HUES64 (cell line): Measurements from ENCODE around the gene NFIB.
A peak's percentile ranks its signal among the peaks of the same experiment; 100 is the strongest.

Experiments used
- H3K27ac ChIP-seq: 2 replicates; pipeline ENCODE4 v1.7.0; 2013; ENCODE audit warnings: low read depth, low read length, inconsistent platforms
- H3K27me3 ChIP-seq: 2 replicates; pipeline ENCODE4 v1.6.1; 2013; ENCODE audit warnings: mild to moderate bottlenecking, low read length; ENCODE audit not compliant: insufficient read depth
- H3K36me3 ChIP-seq: 2 replicates; pipeline ENCODE4 v1.6.1; 2013; ENCODE audit warnings: mild to moderate bottlenecking, low read length; ENCODE audit not compliant: insufficient read depth
- H3K4me1 ChIP-seq: 2 replicates; pipeline ENCODE4 v1.6.1; 2013; ENCODE audit warnings: mild to moderate bottlenecking, low read length, moderate library complexity; ENCODE audit not compliant: insufficient read depth
- H3K4me3 ChIP-seq: 2 replicates; pipeline ENCODE4 v1.5.1; 2013; ENCODE audit warnings: mild to moderate bottlenecking, low read length, moderate library complexity
- H3K9ac ChIP-seq: 2 replicates; pipeline ENCODE4 v1.6.1; 2013; ENCODE audit warnings: mild to moderate bottlenecking, low read depth, low read length
- H3K9me3 ChIP-seq: 2 replicates; pipeline ENCODE4 v1.6.1; 2013; ENCODE audit warnings: low read depth, low read length; ENCODE audit not compliant: insufficient read depth
- WGBS: fragments of 150-250, 120-280 bp; methylation state at CpG from one replicate; pipeline ENCODE4 v1.1.7; 2013; ENCODE audit warnings: missing lambda C conversion rate; 5-methylcytosine and 5-hydroxymethylcytosine counted together

NFIB gene

DNA sequence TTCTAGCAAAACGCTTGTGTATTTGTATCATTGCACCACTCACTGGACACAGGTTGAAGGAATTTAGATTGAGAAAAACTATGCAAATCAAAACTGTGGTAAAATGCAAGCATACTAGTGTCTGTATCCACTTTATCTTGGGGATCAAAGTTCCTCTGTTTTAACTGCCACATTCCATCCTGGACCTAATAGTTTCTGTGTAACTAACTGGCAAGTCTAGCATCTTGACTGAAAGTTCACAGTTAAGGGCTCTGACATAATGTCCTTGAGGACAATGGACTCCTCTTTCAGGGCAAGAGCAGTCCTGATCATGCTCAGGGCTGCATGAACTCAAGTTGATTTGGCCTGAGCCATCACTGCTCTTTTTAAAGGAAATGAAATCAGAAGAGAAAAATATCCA lies 30.7 kb downstream of the NFIB start:
- H3K9ac ChIP-seq, result no peak overlapping the region
- H3K9me3 ChIP-seq, result no peaks in the 10 kb centered on the region
- no peaks in the 10 kb centered on the region for H3K36me3 ChIP-seq
- H3K27me3 ChIP-seq, result no peaks in the 10 kb centered on the region
- H3K4me3 ChIP-seq, result no peak overlapping the region
- no peaks in the 10 kb centered on the region for H3K4me1 ChIP-seq
- H3K27ac ChIP-seq, result no peak overlapping the region
- 91% methylated on average over 1 of the region's 1 CpG for WGBS

DNA sequence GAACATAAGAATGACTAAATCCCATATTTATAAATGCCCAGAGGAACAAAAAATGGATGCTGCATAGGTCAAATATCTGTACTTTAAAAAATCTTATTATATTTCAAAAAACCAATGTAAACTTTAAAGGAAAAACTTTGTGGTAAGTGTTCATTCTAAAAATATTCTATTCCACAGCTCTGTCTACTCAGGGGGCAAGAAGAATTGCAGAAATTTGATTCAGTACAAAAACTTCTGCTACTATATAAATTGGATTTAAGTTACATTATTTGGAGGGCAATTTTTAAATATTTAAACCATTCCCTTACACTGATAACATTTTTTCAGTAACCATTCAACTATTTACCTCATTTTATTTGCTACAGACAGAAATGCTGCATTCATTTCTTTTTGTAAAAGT lies 32.1 kb downstream of the NFIB start:
- no peaks in the 10 kb centered on the region for H3K36me3 ChIP-seq
- H3K9me3 ChIP-seq, result no peaks in the 10 kb centered on the region
- H3K27ac ChIP-seq, result no peak overlapping the region
- no peak overlapping the region for H3K9ac ChIP-seq
- H3K4me1 ChIP-seq, result peaks cover 5% of the 10 kb centered on the region; the same call in 1 of the 2 replicates
- H3K27me3 ChIP-seq, result no peaks in the 10 kb centered on the region
- H3K4me3 ChIP-seq, result no peak overlapping the region

DNA sequence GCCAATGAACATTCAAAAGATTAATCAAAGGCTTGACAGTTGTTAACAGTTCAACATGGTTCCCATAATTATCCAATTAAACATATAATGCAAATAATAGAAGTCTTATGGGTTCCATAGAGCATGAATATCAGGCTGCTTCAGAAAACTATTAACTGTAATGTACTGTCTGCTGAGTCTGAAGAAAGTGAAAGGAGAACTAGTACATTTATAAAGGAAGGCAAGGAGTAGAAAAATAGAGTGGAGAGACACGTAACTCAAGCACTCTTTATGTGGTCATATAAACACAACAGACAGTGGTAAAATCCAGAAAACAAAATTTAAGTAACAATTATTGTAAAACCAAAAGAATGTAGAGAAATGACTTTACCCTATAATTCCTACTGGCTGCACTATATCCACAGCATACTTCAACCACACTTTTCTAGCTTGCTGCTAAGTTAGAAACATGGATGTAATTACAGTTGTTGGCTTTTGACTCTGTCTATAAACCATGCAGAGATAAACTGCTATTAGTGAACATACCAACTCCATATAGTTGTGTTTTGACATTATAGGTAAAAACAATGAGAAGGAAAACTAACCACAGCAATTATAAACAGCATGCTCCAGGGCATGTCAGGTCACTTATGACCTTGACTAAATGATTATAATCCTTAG lies 32.7 kb downstream of the NFIB start:
- peaks cover 12% of the 10 kb centered on the region for H3K4me1 ChIP-seq
- no peak overlapping the region for H3K9ac ChIP-seq
- no peaks in the 10 kb centered on the region for H3K36me3 ChIP-seq
- H3K9me3 ChIP-seq, result no peaks in the 10 kb centered on the region
- no peak overlapping the region for H3K4me3 ChIP-seq
- no peaks in the 10 kb centered on the region for H3K27me3 ChIP-seq
- H3K27ac ChIP-seq, result no peak overlapping the region
- WGBS, result no CpG with 5 or more reads among the region's 1 CpG

DNA sequence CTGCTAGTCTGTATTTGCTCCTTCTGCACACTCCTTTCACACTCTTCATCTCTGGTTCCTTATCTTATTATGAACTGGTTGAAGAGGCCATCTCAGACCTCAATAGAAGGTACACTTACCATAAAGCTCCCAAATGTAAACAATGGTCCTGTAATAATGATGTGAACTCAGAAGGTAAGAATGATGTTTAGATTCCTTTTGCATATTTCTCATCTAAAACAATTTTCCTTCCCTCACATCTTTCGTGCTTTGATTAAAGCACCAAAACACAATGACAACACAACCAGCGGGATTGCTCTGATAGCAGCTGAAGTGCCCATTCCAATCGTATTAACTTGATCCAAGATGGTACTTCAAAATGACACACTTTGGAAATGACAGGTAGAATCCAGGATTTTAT lies 34.3 kb downstream of the NFIB start:
- Histone ChIP-seq H3K27ac (no peak overlapping the region), H3K9me3 (no peaks in the 10 kb centered on the region), H3K36me3 (no peaks in the 10 kb centered on the region), H3K9ac (no peak overlapping the region), H3K27me3 (no peaks in the 10 kb centered on the region), H3K4me1 (peaks cover 28% of the 10 kb centered on the region), H3K4me3 (no peak overlapping the region)
- 97% methylated on average over 3 of the region's 3 CpGs for WGBS

DNA sequence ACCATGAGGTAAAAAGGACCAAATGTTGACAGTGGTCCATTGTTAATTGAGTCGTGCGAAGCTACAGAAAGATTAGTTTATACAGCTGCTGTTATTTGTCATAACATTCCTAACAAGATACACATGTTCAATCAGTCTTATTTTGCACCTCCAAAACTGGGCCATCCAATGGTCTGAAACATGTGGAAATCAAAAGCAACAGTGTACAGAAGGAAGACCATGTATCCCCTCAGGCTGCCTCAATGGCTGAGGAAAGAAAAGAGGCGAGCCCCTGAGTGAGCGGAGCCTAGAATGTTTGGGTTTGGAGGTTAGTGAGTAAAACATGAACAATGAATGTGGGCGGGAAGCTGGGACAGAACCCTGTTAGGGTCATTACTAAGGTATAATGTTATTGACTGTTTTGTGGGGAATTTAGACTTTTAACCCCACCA lies 35.6 kb downstream of the NFIB start:
- 91% methylated on average over 5 of the region's 5 CpGs for WGBS
- H3K9ac ChIP-seq, result no peak overlapping the region
- H3K27me3 ChIP-seq, result no peaks in the 10 kb centered on the region
- no peaks in the 10 kb centered on the region for H3K36me3 ChIP-seq
- peaks cover 40% of the 10 kb centered on the region for H3K4me1 ChIP-seq
- H3K4me3 ChIP-seq, result no peak overlapping the region
- no peak overlapping the region for H3K27ac ChIP-seq
- H3K9me3 ChIP-seq, result no peaks in the 10 kb centered on the region

DNA sequence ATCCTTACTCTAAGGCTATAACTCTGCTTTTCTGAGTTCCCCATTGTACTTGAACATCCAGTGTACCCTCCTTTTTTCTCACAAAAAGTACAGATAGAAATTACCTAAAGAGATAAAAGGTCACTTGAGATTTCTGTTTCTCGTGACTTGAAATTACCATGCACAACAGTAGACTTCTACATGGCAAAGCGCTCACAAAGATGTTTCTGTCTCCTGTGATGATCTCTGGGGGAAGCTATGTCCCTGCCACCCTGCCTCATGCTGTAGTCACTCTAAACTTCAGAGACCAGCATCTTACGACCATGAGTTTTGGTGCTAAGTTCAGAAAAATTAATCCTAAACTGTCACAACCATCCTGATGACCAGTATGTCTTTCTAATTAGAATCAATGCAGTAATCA lies 36.2 kb downstream of the NFIB start:
- H3K27me3 ChIP-seq, result no peaks in the 10 kb centered on the region
- H3K4me3 ChIP-seq, result no peak overlapping the region
- H3K4me1 ChIP-seq, result peaks cover 45% of the 10 kb centered on the region
- no peaks in the 10 kb centered on the region for H3K9me3 ChIP-seq
- no peak overlapping the region for H3K9ac ChIP-seq
- no peak overlapping the region for H3K27ac ChIP-seq
- 94% methylated on average over 3 of the region's 3 CpGs for WGBS
- H3K36me3 ChIP-seq, result no peaks in the 10 kb centered on the region

DNA sequence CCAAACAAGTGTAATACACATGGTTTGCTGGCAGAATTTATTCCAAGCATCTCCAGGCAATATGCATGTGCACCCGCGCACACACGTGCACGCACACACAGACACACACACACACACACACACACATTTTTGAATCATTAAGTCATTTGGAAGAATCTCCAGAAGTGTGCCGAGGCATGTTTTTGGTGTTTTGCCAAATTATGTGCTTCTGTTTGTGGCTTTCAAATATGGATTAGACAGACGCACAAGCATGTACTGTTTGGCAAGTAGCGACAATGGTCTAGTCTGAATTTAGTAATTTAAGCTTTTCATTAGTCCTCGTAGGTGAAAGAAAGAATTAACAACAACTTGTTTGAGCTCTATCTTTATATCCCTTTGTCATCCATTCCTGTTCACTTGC lies 36.7 kb downstream of the NFIB start:
- H3K9me3 ChIP-seq, result no peaks in the 10 kb centered on the region
- H3K4me1 ChIP-seq, result peaks cover 50% of the 10 kb centered on the region
- no peaks in the 10 kb centered on the region for H3K27me3 ChIP-seq
- no peak overlapping the region for H3K27ac ChIP-seq
- WGBS, result 97% methylated on average over 8 of the region's 8 CpGs
- H3K9ac ChIP-seq, result no peak overlapping the region
- no peaks in the 10 kb centered on the region for H3K36me3 ChIP-seq
- no peak overlapping the region for H3K4me3 ChIP-seq

DNA sequence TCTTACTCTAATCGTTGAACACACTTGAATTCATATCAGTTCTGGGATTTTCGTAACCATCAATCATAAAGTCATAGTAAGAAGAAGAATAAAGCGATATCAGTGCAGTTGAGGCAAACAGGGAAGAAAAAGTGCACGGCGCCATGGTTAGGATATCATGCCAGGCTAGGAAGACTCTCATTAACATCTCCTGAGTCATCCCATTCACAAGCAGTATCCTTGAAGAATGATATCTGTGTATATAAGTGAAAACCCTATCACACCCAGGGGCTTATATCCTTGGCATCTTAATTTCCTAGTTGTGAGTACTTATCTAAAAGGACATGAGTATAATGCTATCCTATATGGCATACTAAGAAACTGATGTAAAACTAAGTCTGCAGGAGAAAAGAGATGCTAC lies 38.6 kb downstream of the NFIB start:
- Histone ChIP-seq H3K9ac (peak overlapping the region; percentile 45; the same call in 1 of the 2 replicates), H3K27ac (peak overlapping the region; percentile 95), H3K4me3 (no peak overlapping the region), H3K9me3 (no peaks in the 10 kb centered on the region), H3K4me1 (peaks cover 66% of the 10 kb centered on the region), H3K27me3 (no peaks in the 10 kb centered on the region), H3K36me3 (no peaks in the 10 kb centered on the region)
- WGBS, result 90% methylated on average over 5 of the region's 5 CpGs

DNA sequence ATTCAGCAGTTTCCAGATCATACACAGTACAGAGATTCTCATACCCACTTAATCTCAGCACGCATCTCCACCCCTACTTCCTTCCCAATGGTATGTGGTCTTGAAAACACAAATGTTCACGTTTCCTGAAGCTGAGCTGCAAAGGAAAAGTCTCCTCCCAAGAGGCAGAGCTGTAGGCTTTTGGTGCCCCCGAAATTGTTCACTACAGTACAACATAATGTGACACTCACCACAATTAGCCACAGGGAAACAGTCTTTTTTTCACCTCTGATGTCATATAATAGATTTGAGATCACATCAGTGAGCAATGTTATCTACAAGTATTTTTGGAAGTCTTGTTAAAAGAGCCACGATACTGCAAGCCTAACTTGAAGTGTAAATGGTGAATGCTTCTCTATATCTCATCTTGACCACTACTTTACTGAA lies 40.2 kb downstream of the NFIB start:
- Histone ChIP-seq H3K36me3 (no peaks in the 10 kb centered on the region), H3K4me1 (peaks cover 66% of the 10 kb centered on the region), H3K9me3 (no peaks in the 10 kb centered on the region), H3K4me3 (peak overlapping the region; percentile 28), H3K27me3 (no peaks in the 10 kb centered on the region), H3K9ac (peak overlapping the region; percentile 45), H3K27ac (peak overlapping the region; percentile 95)
- WGBS, result 37% methylated on average over 4 of the region's 4 CpGs

DNA sequence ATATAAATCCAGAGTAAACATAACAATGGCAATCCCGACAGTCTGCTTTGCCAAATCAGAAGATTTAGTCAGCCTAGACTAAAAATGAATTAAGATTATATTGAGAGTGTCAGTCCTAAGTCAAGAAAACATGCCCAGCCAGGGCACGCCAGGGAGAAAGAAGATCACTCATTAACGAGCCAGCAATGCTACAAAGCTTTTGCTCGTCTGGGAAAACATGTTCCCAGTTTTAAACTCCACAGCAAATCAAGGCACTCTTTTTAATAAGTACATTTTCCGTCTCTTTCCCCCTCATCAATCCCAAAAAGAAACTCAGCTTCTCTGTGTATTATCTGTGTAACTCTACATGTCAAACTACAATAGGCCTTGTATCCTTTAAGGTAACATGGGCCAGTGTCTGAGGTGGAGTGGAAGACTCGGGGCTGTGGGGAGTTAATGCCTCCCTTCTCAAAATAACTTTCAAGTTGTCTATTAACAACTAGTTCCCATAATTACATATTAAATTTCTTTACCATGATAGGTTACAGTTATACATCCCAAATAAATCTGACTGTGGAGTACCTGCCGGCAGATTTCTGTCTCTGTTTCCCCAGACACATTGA lies 40.9 kb downstream of the NFIB start:
- peak overlapping the region; percentile 19; the same call in 1 of the 2 replicates for H3K9ac ChIP-seq
- no peak overlapping the region for H3K4me3 ChIP-seq
- peaks cover 66% of the 10 kb centered on the region for H3K4me1 ChIP-seq
- no peaks in the 10 kb centered on the region for H3K9me3 ChIP-seq
- H3K36me3 ChIP-seq, result no peaks in the 10 kb centered on the region
- H3K27ac ChIP-seq, result peak overlapping the region; percentile 95; the same call in 1 of the 2 replicates
- no peaks in the 10 kb centered on the region for H3K27me3 ChIP-seq
- 60% methylated on average over 6 of the region's 7 CpGs for WGBS

DNA sequence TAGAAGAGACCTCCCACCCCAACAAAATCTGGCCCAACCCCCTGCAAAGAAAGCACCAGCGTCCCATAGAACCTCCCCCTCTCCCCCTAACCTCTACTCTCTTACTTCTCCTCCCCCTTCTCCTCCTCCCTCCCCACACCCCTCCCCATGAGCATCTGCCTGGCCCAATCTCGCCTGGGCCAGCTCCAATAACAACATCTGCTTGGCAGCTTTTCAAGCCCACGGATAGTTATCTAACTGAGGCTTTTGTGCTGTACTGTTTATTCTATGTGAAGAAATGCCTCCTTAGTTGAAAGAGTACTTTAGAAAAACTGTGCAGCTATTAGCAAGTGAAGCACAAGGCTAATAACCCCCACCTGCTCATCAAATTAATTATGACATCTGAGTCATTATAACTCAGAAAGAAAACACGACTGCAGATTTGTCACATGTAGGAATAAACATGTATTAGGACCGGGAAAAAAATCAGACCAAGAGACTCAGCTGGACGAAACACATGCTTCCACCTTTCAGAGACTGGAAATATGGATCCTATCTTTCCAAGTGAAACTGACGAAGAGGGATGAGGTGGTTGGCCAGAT lies 42.8 kb downstream of the NFIB start:
- WGBS, result 57% methylated on average over 7 of the region's 7 CpGs
- no peaks in the 10 kb centered on the region for H3K9me3 ChIP-seq
- H3K36me3 ChIP-seq, result no peaks in the 10 kb centered on the region
- H3K27ac ChIP-seq, result no peak overlapping the region
- no peaks in the 10 kb centered on the region for H3K27me3 ChIP-seq
- H3K4me3 ChIP-seq, result no peak overlapping the region
- H3K9ac ChIP-seq, result no peak overlapping the region
- H3K4me1 ChIP-seq, result peaks cover 54% of the 10 kb centered on the region
